Muscle of arm (tissue), 12 donors: ENCODE data around the gene CDH23. TPM values are rescaled to one million over a fixed set of nuclear protein-coding genes. Genes with fewer than 3 reads are reported as not detected.

Source experiments
- DNase-seq: peaks from one replicate; pipeline ENCODE4 v3.0.0-alpha.2; 2013
- polyA plus RNA-seq, 12 donors: library from polyadenylated mRNA; unstranded; fragments of 120-200 nt; gene quantifications; one replicate each; pipeline ENCODE4 v1.2.1, GENCODE V29; 2013; ENCODE audit not compliant: insufficient read length in 12 of 12

The CDH23 gene
- polyA plus RNA-seq, 12 donors, result 2.9 to 7.4 (median 4.3) TPM; not detected in 1

GRCh38 chr10:71771204-71771603 is 374.5 kb downstream of the CDH23 start:
- DNase-seq, result no peak

GRCh38 chr10:71771821-71772617 is 375.3 kb downstream of the CDH23 start:
- DNase-seq, result no peak

GRCh38 chr10:71772832-71773220 is 376.1 kb downstream of the CDH23 start:
- DNase-seq, result no peak

GRCh38 chr10:71773221-71773971 is 376.7 kb downstream of the CDH23 start, which contains the start of gene VSIR:
Gene VSIR, minus strand, starts transcription at chr10:71773520. Its CDS starts 81 bp downstream, at chr10:71773439.
- peak; percentile 83 for DNase-seq

GRCh38 chr10:71774916-71775702 is 378.4 kb downstream of the CDH23 start:
- DNase-seq, result no peak

- no peak for DNase-seq
Measured at GRCh38 chr10:71776481-71776925, 379.8 kb downstream of the CDH23 start.

- DNase-seq, result no peak
Measured at GRCh38 chr10:71777213-71777985, 380.7 kb downstream of the CDH23 start.

GRCh38 chr10:71778071-71778825 is 381.5 kb downstream of the CDH23 start:
- no peak for DNase-seq

- no peak for DNase-seq
Measured at GRCh38 chr10:71779641-71780040, 382.9 kb downstream of the CDH23 start.

GRCh38 chr10:71780156-71780555 is 383.4 kb downstream of the CDH23 start:
- no peak for DNase-seq

- no peak for DNase-seq
Measured at GRCh38 chr10:71780719-71781118, 384.0 kb downstream of the CDH23 start.

GRCh38 chr10:71782221-71782916 is 385.6 kb downstream of the CDH23 start:
- no peak for DNase-seq

- no peak for DNase-seq
Measured at GRCh38 chr10:71782917-71783490, 386.3 kb downstream of the CDH23 start.

GRCh38 chr10:71783917-71784678 is 387.4 kb downstream of the CDH23 start:
- DNase-seq, result no peak

- no peak for DNase-seq
Measured at GRCh38 chr10:71784679-71785272, 388.1 kb downstream of the CDH23 start.

- no peak for DNase-seq
Measured at GRCh38 chr10:71788954-71789353, 392.2 kb downstream of the CDH23 start.

GRCh38 chr10:71789871-71790270 is 393.2 kb downstream of the CDH23 start:
- no peak for DNase-seq

- no peak for DNase-seq
Measured at GRCh38 chr10:71790749-71791440, 394.2 kb downstream of the CDH23 start.
